Kasumi-1 (cell line): Measurements from ENCODE around the gene RETSAT.
"Not testable (repeated sequence)": the region's sequence is repeated elsewhere in the genome, so short reads cannot be mapped to it uniquely, and the experiment has no call there.

Experiments used
- DNase-seq, 2 experiments: peaks; one replicate each; lab custom pipeline; 2025; lab: John Stamatoyannopoulos, UW

RETSAT gene

GRCh38 chr2:85354286-85355072 lies at the start of gene RETSAT, which contains the start of gene ELMOD3:
TSS of gene RETSAT (minus strand) at chr2:85354528. CDS start at chr2:85354507, 21 bp downstream.
TSS of gene ELMOD3 (plus strand) at chr2:85354769. CDS start at chr2:85357199, 2,430 bp downstream.
- DNase-seq, result peak; percentile 99 to 100

DNA sequence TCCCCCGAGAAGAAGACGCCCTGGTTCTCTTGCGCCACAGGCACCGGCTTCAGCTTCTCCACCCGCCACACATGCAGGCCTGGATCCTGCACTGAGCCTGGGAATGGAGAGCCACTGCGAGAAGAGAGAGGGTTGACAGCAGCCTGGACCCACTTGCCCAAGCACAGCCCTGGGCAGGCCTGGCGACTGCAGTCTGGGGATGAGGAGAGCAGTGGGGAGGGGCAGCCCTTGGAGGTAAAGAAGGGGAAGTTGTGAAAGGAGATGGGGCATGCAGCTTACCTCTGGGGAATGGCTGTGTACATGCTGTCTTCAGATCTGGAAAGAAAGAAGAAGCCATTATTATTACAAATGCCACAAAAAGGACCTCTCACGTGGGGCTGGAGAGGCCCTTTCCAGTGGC lies 47.5 kb upstream of the RETSAT start:
- peak; percentile 35 to 50 for DNase-seq

GRCh38 chr2:85401464-85401805 lies 47.1 kb upstream of the RETSAT start:
- no peak for DNase-seq

DNA sequence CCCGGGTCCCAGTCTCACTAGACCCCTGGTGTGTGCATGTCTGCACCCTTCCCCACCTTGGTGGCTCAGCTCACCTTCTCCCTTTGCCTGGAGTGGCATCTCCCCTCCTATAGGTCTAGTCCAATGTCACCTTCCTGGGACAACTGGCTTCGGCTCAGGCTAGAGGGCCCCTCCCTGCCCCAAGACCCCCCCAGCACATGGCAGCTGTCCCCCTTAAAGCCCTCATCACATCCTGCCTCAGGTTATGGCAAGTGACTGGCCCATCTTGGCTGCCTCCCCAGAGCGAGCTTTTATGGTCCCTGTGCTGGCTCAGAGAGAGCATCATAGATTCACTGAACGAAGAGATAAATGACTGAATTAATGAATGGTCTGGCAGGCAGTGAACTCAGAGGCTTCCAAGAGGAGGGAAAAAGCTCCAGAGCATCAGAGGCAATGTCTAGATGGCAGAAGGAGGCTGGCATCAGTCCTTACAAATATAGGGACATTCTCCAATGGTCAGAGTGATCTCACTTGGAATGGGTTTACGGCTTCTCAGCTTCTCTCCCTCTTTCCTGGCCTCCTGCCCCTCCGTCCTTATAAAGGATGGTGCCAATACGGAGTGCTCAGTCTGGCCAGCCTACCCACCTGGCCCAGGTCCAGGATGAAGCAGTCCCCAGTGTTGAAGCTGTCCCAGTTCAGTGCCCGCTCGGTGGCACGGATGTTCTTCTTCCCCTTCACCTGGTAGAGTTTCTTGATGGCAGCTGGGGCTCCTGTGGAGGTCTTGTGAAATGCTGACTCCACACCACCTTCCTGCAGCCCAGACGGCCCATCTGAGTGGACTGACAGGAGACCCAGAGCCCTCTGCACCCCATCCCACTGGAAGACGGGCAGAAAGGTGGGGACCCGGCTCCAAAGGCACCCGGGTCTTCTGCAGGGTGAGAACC lies 46.5 kb upstream of the RETSAT start:
- DNase-seq, result no peak

DNA sequence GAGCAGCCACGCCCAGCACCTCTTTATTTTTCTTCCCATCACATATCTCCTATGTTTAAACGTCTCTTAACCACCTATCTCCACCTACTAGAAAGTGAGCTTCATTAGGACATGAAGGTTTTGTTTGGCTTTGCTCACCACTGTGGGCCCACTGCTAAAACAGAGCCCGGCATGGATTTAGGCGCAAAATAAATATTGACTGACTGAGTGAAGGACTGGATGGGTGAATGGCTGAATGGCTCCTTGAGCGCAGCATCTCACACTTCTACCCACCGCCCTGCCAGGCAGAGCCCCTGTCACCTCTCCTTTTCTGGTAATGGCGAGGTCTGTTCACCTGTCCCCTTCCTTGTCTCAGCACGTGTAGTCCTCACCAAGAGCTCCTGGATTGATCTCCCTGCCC lies 45.7 kb upstream of the RETSAT start:
- DNase-seq, result no peak

DNA sequence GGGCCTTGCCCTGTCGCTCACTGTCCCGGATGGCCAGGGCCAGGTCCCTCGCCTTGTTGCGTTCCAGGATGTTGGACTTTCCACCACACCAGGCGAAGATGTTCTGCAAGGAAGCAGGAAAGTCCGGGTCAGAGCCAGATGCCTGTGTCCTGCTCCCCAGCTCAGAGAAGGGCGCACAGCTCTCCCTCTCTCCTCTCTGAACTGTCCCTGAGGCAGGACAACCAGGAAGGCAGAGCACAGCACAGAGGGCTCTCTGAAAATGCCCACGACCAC lies 44.8 kb upstream of the RETSAT start:
- no peak for DNase-seq

GRCh38 chr2:85398426-85399182 lies 44.3 kb upstream of the RETSAT start:
- no peak for DNase-seq

DNA sequence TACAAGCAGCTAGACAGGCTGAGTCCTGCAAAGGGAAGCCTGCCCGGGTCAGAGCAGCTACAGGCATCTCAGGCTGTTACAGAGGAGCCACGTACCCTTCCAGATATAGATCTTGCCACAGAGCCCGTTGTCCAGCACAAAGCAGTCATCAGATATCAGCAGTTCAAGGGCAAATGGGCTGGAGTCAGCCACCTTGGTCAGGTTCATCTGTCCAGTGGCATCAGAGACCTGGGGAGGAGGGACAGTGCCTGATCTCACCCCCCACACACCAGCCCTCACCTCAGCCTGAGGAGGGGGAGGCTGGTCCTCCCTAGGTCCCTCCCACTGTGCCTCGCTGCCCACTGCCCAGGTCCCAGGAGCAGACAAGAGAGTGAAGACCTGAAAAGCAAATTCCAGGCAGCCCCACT lies 43.6 kb upstream of the RETSAT start:
- no peak for DNase-seq

DNA sequence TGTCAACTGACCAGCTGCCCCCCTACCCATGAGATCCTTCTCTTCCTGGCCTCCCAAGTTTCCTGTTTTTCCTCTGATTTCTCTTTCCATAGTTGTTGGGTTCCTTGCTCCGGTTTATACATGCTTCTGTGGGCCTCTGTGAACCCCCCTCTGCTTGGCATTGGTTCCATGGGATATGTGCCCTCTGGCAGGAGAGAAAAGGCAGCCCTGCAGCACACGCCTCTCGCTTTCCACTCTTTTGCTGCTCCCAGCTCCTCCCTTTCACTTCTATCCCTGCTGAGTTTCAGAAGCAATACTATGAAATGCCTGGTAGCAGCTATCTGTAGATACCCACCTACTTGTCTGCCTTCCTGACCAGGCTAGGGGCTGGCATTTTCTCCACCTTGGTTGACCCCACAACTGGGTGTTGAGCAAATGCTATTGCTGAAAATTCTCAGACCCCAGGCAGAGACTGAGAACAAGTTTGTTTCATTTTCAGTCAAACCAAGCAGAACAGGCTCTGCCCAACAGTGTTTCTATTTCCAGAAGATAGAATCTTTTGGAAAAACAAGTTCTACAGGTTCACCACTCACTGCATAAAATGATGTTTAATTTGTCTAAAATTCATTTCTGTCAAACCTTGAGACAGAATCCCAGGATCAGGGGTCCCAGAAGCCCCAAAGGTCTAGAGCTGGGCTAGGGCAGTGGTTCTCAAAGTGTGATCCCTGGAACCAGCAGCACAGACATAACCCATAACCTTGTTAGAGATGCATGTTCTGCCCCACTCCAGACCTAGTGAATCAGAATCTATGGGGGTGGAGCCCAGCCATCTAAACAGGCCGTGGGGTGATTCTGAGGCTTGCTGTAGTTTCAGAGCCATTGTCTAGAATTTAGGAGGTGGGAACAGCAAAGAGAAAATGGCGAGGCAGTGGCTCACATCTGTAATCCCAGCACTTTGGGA lies 42.5 kb upstream of the RETSAT start:
- DNase-seq, result no peak

DNA sequence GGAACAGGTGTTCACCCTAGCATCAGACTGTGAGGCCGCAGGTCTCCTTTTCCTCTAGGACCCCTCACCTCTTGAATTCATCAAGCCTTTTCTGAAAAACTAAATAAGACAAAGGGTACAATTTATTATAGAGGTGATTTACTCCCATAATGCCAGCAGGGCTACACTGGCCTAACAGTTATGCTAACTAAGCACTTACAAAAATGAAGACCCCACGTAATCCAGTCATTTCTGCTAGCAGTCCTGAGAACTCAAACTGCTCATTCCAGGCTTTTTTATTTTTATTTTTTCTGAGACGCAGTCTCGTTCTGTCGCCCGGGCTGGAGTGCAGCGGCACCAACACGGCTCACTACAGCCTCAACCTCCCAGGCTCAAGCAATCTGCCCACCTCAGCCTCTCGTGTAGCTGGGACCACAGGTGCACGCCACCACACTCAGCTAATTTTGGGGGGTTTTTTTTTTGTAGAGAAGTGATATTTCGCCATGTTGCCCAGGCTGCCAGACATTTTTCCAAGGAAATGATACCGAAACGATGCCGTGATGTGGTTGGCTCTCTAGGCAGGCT lies 41.7 kb upstream of the RETSAT start:
- DNase-seq, result no peak

GRCh38 chr2:85394976-85395375 lies 40.6 kb upstream of the RETSAT start:
- no peak for DNase-seq

- no peak for DNase-seq
Measured at GRCh38 chr2:85394261-85394681, 39.9 kb upstream of the RETSAT start.

DNA sequence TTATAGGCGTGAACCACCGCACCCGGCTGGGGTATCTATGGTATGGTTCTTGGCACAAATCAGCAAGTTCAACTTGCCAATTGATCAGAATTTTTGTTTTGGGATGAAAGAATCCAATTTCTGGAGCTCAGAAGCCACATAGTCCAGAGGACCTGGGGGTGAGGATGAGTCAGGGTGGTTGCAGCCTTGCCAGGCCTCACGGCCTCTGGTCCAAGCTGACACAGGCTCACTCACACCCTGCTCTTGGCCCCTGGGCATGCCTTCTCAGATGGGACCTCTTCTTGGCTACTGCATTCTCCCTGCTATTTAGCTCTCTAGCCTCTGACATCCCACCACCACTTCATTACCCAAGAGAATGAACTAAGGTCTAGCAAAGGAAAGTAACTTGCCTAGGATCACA lies 39.5 kb upstream of the RETSAT start:
- no peak for DNase-seq

DNA sequence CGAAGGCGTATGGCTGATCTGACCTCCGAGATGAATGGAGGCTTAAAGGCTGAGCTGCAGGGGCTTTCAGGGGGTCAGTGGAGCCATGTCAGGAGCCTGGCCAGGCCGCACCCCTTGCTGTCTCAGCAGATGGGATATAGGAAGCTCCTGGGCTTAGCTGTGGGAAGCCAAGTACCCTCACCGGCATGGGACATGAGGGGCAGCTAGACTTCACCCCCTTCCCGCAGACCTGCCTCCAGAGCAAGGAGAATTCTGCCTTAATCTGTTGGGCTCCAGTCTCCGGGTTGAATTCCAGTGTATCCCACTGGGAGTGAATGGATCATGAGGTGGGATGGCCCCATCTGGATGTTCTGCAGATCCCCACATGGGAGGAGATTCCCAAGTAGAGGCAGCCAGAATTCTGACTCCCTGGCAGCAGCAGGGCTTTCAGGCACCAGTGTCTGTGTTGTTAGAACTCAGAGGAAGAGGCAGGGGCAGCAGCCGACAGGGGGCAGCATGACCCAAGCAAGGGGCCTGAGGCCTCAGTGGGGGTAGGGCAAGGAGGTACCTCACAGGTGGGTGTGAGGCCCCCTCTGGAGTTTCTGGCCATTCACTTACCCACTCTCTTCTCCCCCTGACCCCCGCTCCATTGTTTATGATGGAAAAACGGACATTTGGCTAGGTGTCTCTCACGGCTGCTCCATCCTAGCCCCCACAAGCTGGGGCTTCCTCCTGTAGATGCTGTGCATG lies 36.8 kb upstream of the RETSAT start:
- peak; percentile 40 to 55 for DNase-seq

DNA sequence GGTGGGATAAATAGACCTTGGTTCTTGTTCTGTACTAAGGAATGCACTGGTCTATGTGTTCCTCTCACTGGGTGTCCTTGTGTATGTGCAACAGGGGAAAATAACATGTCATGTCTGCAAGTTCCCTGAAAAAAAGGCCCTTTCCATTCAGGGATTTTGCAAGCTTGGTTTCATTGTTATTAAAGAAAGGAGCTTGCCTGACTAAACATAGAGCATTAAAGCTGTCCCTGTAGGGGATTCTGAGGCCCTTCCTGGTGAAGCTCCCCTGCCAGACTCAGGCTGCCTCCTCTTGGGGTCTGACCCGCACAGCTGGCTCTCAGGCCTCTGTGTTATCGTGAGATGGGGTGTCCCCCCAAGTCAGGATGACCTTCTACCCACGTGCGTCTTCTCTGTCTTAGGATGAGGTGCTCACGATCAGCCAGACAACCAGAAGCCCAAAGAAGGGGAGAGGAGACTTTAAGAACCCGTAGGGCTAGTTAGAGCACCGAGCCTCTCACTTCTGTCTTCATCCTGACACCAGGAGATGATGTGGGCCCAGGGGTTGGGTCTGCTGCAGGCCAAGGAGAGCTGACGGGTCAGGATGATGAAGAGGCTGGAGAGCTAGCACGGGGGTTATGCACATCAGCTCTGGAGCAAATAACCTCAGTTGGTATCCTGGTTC lies 34.7 kb upstream of the RETSAT start:
- DNase-seq, result no peak

GRCh38 chr2:85387754-85388153 lies 33.4 kb upstream of the RETSAT start:
- DNase-seq, result no peak

GRCh38 chr2:85385746-85386145 lies 31.4 kb upstream of the RETSAT start:
- no peak for DNase-seq

DNA sequence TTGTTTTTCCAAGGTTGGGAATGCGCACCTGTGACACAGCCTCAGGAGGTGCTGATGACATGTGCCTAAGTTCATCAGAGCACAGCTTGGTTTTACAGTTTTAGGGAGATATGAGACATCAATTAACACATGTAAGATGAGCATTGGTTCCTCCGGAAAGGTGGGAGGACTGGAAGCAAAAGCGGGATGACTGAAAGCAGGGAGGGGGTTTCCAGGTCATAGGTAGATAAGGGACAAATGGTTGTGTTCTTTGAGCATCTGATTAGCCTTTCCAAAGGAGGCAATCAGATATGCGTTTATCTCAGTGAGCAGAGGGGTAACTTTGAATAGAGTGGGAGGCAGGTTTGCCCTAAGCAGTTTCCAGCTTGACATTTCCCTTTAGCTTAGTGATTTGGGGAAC lies 29.5 kb upstream of the RETSAT start:
- DNase-seq, result no peak

- not testable (repeated sequence) for DNase-seq
Measured at GRCh38 chr2:85383151-85383550, 28.8 kb upstream of the RETSAT start.

DNA sequence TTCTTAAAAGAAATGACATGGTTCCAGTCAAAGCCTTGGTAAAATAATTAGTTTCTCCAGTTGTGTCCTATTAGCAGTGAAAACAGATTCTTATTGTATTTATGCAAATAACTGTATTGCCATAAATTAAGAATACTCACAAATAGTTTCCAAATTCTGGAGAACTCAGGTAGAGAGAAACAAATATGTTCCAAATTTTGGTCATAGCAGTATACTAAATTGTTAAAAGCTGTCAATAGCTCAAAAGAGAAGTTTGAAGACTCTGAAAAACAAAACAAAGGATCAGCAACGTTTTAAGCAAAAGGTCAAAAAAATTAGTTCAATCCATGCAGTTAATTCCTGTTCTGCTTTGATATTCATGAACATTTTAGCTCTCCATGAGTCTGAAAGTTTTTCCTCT lies 25.7 kb upstream of the RETSAT start:
- DNase-seq, result no peak
